Neuron (in vitro differentiated cells): ENCODE results near the gene KCNS1.

Experiments
- H2AFZ ChIP-seq: one replicate; pipeline ENCODE4 v1.6.1; 2013; ENCODE audit warnings: low read depth, mild to moderate bottlenecking, inconsistent platforms, low read length, moderate library complexity
- H3K27me3 ChIP-seq: one replicate; pipeline ENCODE4 v1.6.1; 2013; ENCODE audit warnings: low read length; ENCODE audit not compliant: insufficient read depth
- H3K36me3 ChIP-seq: one replicate; pipeline ENCODE4 v1.6.1; 2013; ENCODE audit warnings: low read length; ENCODE audit not compliant: insufficient read depth
- H3K4me1 ChIP-seq: one replicate; pipeline ENCODE4 v1.6.1; 2013; ENCODE audit warnings: low read length; ENCODE audit not compliant: insufficient read depth
- H3K4me3 ChIP-seq: 2 replicates; pipeline ENCODE4 v1.5.1; 2013; ENCODE audit warnings: mild to moderate bottlenecking, low read length, moderate library complexity
- H3K9me3 ChIP-seq: one replicate; pipeline ENCODE4 v1.6.1; 2013; ENCODE audit warnings: low read length

KCNS1 gene

GRCh38 chr20:45115829-45116228 is 14.9 kb upstream of the KCNS1 start:
- Histone ChIP-seq H2AFZ (no peak overlapping the region), H3K27me3 (peaks cover 5% of the 10 kb centered on the region), H3K9me3 (no peaks in the 10 kb centered on the region), H3K4me1 (no peaks in the 10 kb centered on the region), H3K4me3 (no peak overlapping the region), H3K36me3 (no peaks in the 10 kb centered on the region)

GRCh38 chr20:45115386-45115774 is 14.5 kb upstream of the KCNS1 start:
- Histone ChIP-seq H3K27me3 (peaks cover 7% of the 10 kb centered on the region), H2AFZ (no peak overlapping the region), H3K4me1 (no peaks in the 10 kb centered on the region), H3K4me3 (no peak overlapping the region), H3K9me3 (no peaks in the 10 kb centered on the region), H3K36me3 (no peaks in the 10 kb centered on the region)

- Histone ChIP-seq H3K36me3 (no peaks in the 10 kb centered on the region), H3K27me3 (peaks cover 13% of the 10 kb centered on the region), H3K4me1 (no peaks in the 10 kb centered on the region), H3K4me3 (no peak within 1 kb of the TSS), H2AFZ (no peak within 1 kb of the TSS), H3K9me3 (no peaks in the 10 kb centered on the region)
These were observed 13.8 kb upstream of the KCNS1 start, which contains the start of gene WFDC5 for GRCh38 chr20:45114465-45115385. WFDC5 (minus strand) TSS chr20:45115174; CDS start chr20:45115083, 91 bp downstream.

- Histone ChIP-seq H3K4me1 (no peaks in the 10 kb centered on the region), H3K4me3 (no peak overlapping the region), H3K36me3 (no peaks in the 10 kb centered on the region), H3K27me3 (peaks cover 13% of the 10 kb centered on the region), H3K9me3 (no peaks in the 10 kb centered on the region), H2AFZ (no peak overlapping the region)
These were observed 12.9 kb upstream of the KCNS1 start for GRCh38 chr20:45113865-45114264.

GRCh38 chr20:45112754-45113153 is 11.8 kb upstream of the KCNS1 start:
- Histone ChIP-seq H3K9me3 (no peaks in the 10 kb centered on the region), H3K4me1 (no peaks in the 10 kb centered on the region), H3K36me3 (no peaks in the 10 kb centered on the region), H2AFZ (no peak overlapping the region), H3K27me3 (peaks cover 13% of the 10 kb centered on the region), H3K4me3 (no peak overlapping the region)

- no peaks in the 10 kb centered on the region for H3K9me3 ChIP-seq
- no peaks in the 10 kb centered on the region for H3K36me3 ChIP-seq
- H3K4me1 ChIP-seq, result no peaks in the 10 kb centered on the region
- H2AFZ ChIP-seq, result no peak overlapping the region
- H3K4me3 ChIP-seq, result no peak overlapping the region
- H3K27me3 ChIP-seq, result peaks cover 13% of the 10 kb centered on the region
These were observed 11.0 kb upstream of the KCNS1 start for GRCh38 chr20:45111799-45112471.

- Histone ChIP-seq H3K4me3 (no peak overlapping the region), H3K9me3 (no peaks in the 10 kb centered on the region), H3K27me3 (peaks cover 13% of the 10 kb centered on the region), H3K4me1 (no peaks in the 10 kb centered on the region), H2AFZ (no peak overlapping the region), H3K36me3 (no peaks in the 10 kb centered on the region)
These were observed 10.4 kb upstream of the KCNS1 start for GRCh38 chr20:45111285-45111684.

GRCh38 chr20:45110301-45110700 is 9.4 kb upstream of the KCNS1 start:
- Histone ChIP-seq H3K4me3 (no peak overlapping the region), H3K27me3 (peaks cover 11% of the 10 kb centered on the region), H2AFZ (no peak overlapping the region), H3K9me3 (no peaks in the 10 kb centered on the region), H3K4me1 (no peaks in the 10 kb centered on the region), H3K36me3 (no peaks in the 10 kb centered on the region)

- H3K27me3 ChIP-seq, result peaks cover 8% of the 10 kb centered on the region
- H2AFZ ChIP-seq, result no peak overlapping the region
- no peaks in the 10 kb centered on the region for H3K4me1 ChIP-seq
- H3K9me3 ChIP-seq, result no peaks in the 10 kb centered on the region
- H3K4me3 ChIP-seq, result no peak overlapping the region
- H3K36me3 ChIP-seq, result no peaks in the 10 kb centered on the region
These were observed 8.7 kb upstream of the KCNS1 start for GRCh38 chr20:45109634-45110033.

GRCh38 chr20:45105317-45105716 is 4.4 kb upstream of the KCNS1 start:
- Histone ChIP-seq H3K4me1 (peaks cover 2% of the 10 kb centered on the region), H2AFZ (no peak overlapping the region), H3K36me3 (no peaks in the 10 kb centered on the region), H3K27me3 (peaks cover 20% of the 10 kb centered on the region), H3K9me3 (no peaks in the 10 kb centered on the region), H3K4me3 (no peak overlapping the region)

- Histone ChIP-seq H3K4me3 (no peak overlapping the region), H2AFZ (no peak overlapping the region), H3K4me1 (peaks cover 2% of the 10 kb centered on the region), H3K9me3 (no peaks in the 10 kb centered on the region), H3K27me3 (peaks cover 21% of the 10 kb centered on the region), H3K36me3 (no peaks in the 10 kb centered on the region)
These were observed 3.9 kb upstream of the KCNS1 start for GRCh38 chr20:45104786-45105185.

- no peak overlapping the region for H2AFZ ChIP-seq
- H3K27me3 ChIP-seq, result peaks cover 34% of the 10 kb centered on the region
- H3K4me1 ChIP-seq, result peaks cover 2% of the 10 kb centered on the region
- no peaks in the 10 kb centered on the region for H3K9me3 ChIP-seq
- no peak overlapping the region for H3K4me3 ChIP-seq
- no peaks in the 10 kb centered on the region for H3K36me3 ChIP-seq
These were observed 2.1 kb upstream of the KCNS1 start for GRCh38 chr20:45103072-45103471.

GRCh38 chr20:45101333-45101850 is 465 bp upstream of the KCNS1 start:
- Histone ChIP-seq H3K9me3 (peaks cover 3% of the 10 kb centered on the region), H2AFZ (peak overlapping the region; percentile 65), H3K36me3 (no peaks in the 10 kb centered on the region), H3K4me1 (peaks cover 2% of the 10 kb centered on the region), H3K4me3 (no peak overlapping the region), H3K27me3 (peaks cover 40% of the 10 kb centered on the region)
